ENCODE data around the gene HENMT1.
"Not testable (repeated sequence)": the region's sequence is repeated elsewhere in the genome, so short reads cannot be mapped to it uniquely, and the experiment has no call there.

Gene HENMT1

DNA sequence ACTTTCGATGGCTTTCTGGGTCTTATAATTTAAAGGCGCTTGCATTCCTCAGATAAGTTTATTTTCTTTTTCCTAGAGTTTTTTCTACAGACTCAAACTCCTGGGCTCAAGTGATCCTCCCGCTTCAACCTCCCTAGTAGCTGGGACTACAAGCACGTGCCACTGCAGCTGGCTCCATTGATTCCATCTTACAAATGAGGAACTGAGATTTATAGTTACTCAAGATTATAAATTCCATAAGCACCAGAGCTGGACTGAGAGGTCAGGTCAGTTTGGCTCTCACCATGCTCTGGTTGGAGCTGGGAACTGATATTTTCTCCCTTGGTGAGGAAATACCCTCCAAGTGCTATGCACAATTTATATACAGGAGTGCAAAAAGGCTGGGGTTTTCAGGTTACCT is 17.8 kb upstream of the HENMT1 start:
- no peak for FAIRE-seq

DNA sequence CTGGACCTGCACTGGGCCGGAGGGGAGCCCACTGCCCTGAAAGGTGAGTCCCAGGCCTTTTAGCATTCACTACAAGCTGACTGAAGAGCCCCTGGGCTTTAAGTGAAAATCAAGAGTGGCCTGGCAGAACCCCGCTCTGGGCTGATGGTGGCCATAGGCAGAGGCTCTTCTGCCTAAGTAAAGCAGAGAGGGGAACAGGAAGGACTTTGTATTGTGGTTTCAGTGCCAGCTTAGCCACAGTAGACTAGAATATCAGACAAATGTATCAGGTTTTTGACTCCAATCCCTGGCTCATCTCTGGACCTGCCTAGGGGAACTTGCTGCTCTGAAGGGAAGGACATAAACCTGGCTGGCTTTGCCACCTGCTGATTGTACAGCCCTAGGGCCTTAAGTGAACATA is 10.2 kb upstream of the HENMT1 start:
- FAIRE-seq = no peak
- no peak for DNase-seq (ENCODE audit: insufficient read length, low spot score)

More for the DNA sequence above, 17.8 kb upstream of the HENMT1 start:
- DNase-seq (ENCODE audit: insufficient read length, low spot score) = no peak

DNA sequence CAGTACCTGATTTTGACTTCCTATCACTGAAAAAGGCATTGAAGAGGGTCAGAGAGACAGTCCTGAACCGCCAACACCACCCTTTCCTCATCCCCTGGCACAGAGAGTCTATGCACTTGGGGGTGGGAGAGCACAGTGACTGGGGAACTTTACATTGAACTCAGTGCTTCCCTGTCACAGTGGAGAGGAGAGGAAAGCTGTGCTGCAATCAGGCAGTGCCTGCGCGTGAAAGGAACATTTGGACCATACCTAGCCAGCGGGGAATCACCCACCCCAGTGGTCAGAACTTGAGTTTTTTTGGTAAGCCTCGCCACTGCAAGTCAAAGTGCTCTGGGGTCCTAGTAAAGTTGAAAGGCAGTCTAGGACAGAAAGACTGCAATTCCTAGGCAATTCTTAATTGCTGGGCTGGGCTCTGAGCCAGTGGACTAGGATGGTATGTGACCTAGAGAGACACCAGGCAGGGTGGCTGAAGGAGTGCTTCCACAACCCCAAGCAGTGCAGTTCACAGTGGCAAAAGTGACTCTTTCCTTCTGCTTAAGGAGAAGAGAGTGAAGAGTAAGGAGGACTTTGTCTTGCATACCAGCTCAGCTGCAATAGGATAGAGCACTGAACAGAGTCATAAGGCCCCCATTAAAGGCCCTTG is 9.4 kb upstream of the HENMT1 start:
- DNase-seq (ENCODE audit: insufficient read length, low spot score) (no peak), FAIRE-seq (no peak)

DNA sequence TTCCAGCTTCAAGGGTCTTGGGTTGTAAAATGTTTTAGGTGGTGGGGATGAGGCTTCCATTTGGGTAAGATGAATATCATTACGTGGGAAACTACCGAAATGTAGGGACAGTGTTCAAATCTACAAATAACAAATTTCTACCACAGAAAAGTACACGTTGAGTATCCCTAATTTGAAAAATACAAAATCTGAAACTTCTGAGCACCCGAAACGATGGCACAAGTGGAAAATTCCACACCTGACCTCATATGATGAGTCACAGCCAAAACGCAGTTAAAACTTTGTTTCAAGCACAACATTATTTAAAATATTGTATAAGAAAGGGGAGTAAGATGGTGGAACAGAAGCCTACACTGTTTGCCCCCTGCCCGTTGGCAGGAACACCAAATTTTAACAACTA is 8.8 kb upstream of the HENMT1 start:
- no peak for DNase-seq (ENCODE audit: insufficient read length, low spot score)
- no peak for FAIRE-seq

DNA sequence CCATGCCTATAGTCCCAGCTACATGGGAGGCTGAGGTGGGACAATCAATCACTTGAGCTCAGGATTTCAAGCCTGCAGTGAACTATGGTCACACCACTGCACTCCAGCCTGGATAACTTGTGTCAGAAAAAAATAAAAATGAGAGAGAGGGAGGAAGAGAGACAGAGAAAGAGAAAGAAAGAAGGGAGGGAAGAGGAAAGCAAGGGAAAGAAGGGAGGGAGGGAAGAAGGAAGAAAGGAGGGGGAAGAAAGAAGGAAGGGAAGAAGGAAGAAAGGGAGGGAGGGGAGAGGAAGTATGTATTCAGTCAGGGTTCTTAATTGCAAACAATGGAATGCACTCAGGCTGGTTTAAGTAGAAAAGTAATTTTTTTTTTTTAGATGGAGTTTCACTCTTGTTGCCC is 7.9 kb upstream of the HENMT1 start:
- DNase-seq (ENCODE audit: insufficient read length, low spot score) (no peak), FAIRE-seq (no peak)

DNA sequence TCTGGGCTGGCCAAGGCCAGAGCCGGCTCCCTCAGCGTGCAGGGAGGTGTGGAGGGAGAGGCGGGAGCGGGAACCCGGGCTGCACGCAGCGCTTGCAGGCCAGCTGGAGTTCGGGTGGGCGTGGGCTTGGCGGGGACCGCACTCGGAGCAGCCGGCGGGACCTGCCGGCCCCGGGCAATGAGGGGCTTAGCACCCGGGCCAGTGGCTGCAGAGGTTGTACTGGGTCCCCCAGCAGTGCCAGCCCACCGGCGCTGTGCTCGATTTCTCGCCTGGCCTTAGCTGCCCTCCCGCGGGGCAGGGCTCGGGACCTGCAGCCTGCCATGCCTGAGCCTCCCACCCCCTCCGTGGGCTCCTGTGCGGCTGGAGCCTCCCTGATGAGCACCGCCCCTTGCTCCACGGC is 6.5 kb upstream of the HENMT1 start:
- not testable (repeated sequence) for DNase-seq (ENCODE audit: insufficient read length, low spot score); FAIRE-seq

DNA sequence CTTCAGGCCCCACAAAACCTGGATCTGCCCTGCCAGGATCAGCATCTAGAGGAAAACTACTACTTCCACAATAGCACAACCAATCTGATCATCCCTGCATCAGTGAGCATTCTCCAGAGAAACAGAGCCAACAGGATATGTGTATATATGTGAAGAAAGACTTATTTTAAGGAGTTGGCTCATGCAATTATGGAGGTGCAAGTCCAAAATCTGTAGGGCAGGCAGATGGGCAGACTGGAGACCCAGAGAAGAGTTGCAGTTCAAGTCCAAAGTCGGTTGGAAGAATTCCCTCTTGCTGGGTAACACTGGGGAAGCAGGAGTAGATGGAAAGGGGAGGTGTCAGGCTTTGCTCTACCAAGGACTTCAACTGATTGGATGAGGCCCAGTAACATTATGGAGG is 4.9 kb upstream of the HENMT1 start:
- DNase-seq (ENCODE audit: insufficient read length, low spot score) = no peak
- no peak for FAIRE-seq

DNA sequence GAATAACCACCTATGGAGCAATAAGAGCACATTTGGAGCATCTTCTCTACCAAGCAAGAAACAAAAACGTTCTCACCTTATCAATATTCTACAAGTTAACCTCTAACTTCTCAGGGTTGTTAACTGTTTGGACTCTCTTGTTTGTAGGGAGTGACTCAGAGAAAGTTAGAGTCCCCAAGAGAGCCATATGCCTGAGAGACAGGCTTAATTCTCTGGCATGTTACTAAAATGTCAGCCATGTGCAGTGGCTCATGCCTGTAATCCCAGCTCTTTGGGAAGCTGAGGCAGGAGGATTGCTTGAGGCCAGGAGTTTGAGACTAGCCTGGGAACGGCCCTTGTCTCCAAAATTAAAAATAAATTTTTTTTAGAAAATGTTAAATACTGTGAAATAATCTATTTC is 4.2 kb upstream of the HENMT1 start:
- FAIRE-seq (no peak), DNase-seq (ENCODE audit: insufficient read length, low spot score) (no peak)

DNA sequence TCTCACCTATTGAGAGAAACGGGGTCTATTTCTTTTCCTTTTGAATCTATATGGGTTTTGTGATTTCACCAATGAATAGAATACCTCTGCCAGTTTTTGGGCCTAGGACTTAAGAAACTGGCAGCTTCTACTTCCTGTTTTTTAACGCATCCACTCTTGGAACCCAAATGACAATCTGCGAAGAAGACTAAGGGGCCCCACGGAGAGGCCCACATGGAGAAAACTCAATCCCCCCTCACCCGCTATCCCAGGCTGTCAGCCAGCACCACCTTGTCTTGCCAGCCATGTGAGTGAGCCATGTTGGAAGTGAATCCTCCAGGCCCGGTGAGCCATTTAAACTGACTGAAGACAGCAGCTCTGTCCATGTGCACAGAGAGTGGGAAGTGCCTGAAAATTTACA is 3.6 kb upstream of the HENMT1 start:
- DNase-seq (ENCODE audit: insufficient read length, low spot score) (no peak), FAIRE-seq (no peak)

DNA sequence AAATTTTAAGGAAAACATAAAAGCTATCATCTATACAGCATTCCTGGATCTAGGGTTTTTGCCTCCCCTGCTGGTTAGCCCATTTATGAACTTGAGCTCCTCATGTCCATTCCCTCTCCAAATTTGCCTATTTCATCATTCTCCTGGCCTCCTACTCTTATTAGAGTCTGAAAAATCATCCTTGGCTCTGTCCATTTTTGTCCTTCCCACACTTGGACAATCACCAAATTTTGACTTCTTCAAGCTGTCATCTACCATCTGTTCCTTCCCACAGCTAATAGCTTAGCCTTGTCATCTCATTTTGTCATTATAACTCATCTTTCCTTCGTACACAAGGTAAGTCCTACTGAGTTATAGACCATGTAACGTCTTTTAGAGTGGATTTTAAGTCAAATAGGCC is 2.2 kb upstream of the HENMT1 start:
- DNase-seq (ENCODE audit: insufficient read length, low spot score) (no peak), FAIRE-seq (no peak)

DNA sequence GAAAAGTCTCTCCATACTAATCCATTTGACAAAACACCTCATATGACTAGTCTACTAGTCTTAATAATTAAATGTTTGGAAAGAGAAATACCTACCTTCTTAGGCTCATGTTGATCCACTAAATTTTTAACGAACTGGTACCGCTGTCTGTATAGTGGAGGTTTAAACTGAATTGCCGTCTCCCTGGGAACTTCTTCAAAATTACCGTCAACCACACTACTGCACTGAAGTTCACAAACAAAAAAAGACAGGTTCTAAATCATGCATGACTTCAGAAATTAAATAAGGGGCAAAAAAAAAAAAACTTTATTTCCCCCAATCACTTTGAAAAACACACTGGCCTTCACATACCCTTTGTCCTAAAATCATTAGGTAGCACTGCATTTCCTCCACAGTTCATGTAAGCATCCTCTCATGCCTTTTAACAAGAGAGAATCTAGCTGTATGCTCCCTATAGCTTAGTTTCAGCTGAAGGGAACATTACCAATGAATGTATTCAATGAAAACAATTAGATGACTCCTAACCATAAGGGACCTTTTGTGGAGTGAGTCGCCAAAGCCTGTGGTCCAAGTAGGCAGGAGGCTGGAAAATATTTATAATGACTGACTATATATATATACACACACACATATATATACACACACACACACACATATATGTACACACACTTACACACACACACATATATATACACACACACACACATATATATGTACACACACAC is 3.4 kb downstream of the HENMT1 start:
- no peak for DNase-seq (ENCODE audit: insufficient read length, low spot score)
- FAIRE-seq = no peak

DNA sequence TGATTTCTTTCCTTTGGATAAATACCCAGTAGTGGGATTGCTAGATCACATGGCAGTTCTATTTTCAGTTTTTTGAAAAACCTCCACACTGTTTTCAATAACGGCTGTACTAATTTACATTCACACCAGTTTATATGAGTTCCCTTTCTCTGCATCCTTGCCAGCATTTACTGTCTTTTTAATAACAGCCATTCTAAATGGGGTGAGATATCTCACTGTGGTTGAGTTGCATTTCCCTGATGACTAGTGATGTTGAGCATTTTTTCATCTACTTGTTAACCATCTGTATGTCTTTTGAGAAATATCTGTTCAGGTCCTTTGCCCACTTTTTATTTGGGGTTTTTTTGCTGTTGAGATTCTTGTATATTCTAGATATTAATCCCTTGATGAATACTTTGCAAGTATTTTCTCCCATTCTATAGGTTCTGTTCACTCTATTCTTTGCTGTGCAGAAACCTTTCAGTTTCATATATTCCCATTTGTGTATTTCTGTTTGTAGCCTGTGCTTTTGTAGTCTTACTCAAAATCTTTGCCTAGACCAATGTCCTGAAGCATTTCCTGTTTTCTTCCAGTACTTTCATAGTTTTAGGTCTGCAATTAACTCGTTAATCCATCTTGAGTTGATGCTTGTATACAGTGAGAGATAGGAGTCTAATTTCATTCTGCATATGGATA is 7.3 kb downstream of the HENMT1 start:
- DNase-seq (ENCODE audit: insufficient read length, low spot score) (no peak), FAIRE-seq (no peak)

DNA sequence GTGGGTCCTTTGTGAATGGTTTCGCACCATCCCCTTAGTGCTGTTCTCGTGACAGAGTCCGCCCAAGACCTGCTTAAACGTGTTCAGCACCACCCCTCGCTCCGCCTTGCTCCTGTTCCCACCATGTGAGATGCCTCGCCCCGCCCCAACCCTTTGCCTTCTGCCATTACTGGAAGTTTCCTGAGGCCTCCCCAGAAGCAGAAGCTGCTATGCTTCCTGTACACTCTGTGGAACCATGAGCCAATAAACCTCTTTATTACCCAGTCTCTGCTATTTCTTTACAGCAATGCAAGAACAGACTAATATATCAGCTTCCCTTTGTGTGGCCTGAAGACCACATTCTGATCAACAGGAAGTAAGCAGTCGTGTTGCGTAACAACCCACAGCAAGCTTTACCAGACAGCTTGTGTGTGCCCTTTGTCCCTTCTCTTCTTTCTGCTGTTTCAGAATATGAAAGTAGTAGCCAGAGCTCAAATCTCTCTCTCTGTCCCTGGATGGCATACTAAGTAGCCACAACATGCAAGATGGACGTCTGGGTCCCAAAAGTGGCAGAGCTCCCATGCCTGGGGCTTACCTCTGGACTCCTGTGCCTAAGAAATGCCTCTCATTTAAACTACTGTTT is 14.1 kb downstream of the HENMT1 start:
- DNase-seq (ENCODE audit: insufficient read length, low spot score) (peak; percentile 37), FAIRE-seq (no peak)

DNA sequence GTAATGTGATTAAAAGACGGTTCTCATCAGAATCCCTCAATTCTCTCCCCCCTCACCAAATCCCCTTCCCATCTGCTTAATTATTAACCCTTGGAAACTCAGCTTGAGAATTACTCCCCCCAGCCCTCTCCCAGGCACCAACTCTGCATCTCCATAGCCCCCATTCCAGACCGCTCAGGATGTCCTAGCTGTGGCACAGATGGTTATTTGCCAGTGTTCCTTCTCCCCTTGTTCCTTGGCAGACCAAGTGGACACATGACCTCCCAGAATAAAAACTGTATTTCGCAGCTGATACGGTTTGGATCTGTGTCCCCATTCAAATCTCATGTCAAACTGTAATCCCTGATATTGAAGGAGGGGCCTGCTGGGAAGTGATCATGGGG is 14.6 kb downstream of the HENMT1 start:
- DNase-seq (ENCODE audit: insufficient read length, low spot score) = no peak
- no peak for FAIRE-seq

DNA sequence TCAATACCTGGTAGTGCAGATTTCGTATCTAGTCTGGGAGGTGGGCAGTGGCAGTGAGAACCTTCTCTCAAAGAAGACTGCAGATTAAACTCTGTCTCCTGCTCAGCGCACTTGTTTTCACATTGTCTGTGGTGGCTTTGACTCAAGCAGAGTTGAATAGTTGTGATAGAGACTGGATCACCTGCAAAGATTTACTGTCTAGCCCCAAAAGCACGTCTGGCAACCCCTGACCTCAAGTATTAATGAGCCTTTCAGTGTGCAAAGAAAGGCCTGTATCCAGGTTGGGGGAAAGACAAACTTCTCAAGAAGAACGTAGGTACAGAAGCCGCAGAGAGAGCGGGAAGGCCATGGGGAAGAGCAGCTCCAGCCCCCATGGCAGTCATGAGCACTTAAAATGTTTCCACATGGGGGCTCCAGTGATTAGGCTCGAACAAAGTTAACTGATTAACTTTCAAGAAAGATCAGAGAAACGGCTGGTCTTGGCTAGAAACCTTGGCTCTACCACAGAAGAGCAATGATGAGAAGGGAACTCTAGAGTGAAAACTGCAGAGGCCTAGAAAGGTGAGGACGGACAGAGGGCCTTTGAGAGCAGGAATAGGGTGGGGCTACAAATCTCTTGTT is 15.2 kb downstream of the HENMT1 start:
- FAIRE-seq (no peak), DNase-seq (ENCODE audit: insufficient read length, low spot score) (no peak)

DNA sequence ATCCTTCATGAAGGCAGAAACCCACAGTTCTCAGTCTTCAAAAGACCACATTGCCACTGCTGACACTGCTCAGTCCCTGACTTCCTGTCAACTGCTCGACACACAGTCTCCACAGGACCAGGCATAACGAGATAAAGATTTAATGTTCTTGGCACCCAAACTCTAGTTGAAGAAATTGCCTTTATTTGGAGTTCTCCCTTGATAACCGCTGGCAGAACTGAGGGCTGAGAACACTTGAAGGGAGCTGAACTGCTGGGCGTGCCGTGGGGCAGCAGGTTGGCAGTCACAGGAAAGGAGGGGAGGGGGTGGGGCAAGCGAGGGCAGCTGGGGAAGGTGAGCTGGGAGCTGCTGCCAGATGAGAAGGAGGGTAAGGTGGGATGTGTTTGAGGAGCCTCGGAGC is 15.9 kb downstream of the HENMT1 start:
- no peak for FAIRE-seq
- DNase-seq (ENCODE audit: insufficient read length, low spot score) = no peak

DNA sequence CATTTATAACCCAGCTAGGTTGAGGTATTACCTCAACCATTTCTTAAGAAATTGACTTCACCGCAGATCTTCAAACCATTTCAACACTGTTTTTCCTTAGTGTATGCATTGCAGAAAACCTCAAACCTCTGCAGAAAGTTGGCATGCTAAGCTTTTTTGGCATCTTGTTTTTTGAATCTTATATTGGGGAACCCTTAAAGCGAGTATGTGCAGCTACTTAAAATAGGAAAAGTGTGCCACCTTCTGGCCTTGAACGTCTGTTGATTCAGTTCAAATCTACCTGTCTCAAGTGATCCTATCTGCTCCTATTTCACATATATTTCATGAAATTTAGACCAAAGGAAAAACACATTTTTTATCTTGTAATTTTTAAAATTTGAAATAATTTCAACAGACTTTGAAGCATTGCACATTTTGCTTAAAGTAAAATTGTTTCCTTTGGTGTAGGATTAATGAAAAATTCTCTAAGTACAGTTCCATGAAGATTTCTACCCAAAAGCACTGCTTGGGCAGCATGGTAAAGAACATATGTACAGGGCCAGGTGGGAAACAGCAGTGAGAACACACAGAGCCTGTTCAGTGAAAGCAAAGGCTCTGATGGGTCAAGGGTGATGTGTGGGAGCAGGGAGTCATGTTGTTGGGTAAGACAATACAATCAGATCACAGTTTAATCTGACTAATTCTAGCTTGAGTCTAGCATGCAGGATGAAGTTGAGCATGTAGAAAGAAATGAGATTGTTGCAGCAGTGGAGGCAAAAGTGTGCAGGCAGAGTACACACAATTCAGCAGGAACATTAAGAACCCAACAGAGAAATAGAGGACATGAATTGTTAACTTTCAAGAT is 17.2 kb downstream of the HENMT1 start:
- FAIRE-seq (no peak), DNase-seq (ENCODE audit: insufficient read length, low spot score) (peak; percentile 33)

DNA sequence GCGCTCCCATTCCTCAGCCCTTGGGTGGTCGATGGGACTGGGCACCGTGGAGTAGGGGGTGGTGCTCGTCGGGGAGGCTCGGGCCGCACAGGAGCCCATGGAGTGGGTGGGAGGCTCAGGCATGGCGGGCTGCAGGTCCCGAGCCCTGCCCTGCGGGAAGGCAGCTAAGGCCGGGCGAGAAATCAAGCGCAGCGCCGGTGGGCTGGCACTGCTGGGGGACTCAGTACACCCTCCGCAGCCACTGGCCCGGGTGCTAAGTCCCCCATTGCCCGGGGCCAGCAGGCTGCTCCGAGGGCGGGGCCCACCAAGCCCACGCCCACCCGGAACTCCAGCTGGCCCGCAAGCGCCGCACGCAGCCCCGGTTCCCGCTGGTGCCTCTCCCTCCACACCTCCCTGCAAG is 20.0 kb downstream of the HENMT1 start:
- not testable (repeated sequence) for DNase-seq (ENCODE audit: insufficient read length, low spot score); FAIRE-seq

DNA sequence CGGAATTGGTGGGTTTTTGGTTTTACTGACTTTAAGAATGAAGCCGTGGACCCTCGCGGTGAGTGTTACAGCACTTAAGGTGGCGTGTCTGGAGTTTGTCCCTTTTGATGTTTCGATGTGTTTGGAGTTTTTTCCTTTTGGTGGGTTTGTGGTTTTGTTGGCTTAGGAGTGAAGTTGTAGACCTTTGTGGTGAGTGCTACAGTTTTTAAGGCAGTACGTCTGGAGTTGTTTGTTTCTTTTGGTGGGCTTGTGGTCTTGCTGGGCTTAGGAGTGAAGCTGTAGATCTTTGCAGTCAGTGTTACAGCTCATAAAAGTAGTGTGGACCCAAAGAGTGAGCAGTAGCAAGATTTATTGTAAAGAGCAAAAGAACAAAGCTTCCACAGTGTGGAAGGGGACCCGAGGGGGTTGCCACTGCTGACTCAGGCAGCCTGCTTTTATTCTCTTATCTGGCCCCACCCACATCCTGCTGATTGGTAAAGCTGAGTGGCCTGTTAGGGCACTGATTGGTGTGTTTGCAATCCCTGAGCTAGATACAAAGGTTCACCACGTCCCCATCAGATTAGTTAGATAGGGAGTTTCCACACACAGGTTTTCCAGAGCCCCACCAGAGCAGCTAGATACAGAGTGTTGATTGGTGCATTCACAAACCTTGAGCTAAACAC is 20.9 kb downstream of the HENMT1 start:
- FAIRE-seq (no peak), DNase-seq (ENCODE audit: insufficient read length, low spot score) (no peak)

DNA sequence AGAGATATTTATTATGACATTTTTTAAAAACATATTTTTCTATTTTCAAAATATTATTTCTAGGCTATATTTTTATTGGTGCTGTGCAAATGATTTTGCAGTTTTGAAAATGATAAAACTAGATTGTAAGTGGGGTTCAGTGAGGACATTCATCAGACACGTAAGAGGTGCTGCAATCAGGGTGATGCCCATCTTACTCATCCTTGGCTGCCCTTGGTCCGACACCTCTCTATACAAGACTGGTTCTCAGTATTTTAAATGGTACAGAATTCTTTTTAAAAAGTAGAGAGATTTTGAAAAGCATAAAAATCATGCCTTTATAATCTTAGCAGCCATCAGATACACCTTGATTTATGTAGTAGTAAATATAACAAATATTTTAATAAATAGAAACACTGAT is 24.0 kb downstream of the HENMT1 start:
- no peak for DNase-seq (ENCODE audit: insufficient read length, low spot score)
- FAIRE-seq = no peak

Data from HTR-8/SVneo (cell line).